ENCODE measurements around the gene NTF4.
"Not testable (repeated sequence)": the region's sequence is repeated elsewhere in the genome, so short reads cannot be mapped to it uniquely, and the experiment has no call there.

DNA sequence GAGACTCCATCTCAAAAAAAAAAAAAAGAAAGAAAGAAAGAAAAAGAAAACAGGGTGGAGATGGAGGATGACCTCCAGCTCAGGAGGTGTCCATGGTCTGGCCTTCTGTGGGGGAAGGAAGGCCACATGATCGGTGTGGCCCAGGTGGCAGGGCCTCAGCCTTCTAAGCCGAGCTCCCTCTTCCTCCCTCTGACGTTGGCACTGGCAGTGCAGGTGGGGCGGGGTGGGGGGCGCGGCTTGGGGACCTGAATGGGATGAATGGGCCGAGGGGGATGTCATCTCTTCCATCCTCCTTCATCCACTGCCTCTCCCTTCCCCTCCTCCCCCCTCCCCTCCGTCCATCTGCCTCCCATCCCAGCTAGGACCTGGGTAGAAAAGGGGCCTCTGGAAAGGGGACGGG, 24.9 kb downstream of the NTF4 start:
- TF ChIP-seq, protein P1, sequence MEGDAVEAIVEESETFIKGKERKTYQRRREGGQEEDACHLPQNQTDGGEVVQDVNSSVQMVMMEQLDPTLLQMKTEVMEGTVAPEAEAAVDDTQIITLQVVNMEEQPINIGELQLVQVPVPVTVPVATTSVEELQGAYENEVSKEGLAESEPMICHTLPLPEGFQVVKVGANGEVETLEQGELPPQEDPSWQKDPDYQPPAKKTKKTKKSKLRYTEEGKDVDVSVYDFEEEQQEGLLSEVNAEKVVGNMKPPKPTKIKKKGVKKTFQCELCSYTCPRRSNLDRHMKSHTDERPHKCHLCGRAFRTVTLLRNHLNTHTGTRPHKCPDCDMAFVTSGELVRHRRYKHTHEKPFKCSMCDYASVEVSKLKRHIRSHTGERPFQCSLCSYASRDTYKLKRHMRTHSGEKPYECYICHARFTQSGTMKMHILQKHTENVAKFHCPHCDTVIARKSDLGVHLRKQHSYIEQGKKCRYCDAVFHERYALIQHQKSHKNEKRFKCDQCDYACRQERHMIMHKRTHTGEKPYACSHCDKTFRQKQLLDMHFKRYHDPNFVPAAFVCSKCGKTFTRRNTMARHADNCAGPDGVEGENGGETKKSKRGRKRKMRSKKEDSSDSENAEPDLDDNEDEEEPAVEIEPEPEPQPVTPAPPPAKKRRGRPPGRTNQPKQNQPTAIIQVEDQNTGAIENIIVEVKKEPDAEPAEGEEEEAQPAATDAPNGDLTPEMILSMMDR (IDR thresholded peaks at IDR 0.05), result not testable (repeated sequence)
- not testable (repeated sequence) for TF ChIP-seq ESRRA (IDR thresholded peaks at IDR 0.05; ENCODE audit: borderline replicate concordance, low read length); MAZ (IDR thresholded peaks at IDR 0.05; ENCODE audit: borderline replicate concordance, low read depth, low read length); EP300 (IDR thresholded peaks at IDR 0.05); MAFK (IDR thresholded peaks at IDR 0.05; ENCODE audit: partially characterized antibody); SREBF2 (IDR thresholded peaks at IDR 0.05); BHLHE40 (IDR thresholded peaks at IDR 0.05; ENCODE audit: low read depth, low read length); CEBPB (IDR thresholded peaks at IDR 0.05); ZSCAN20 (CRISPR knock-in tag; IDR thresholded peaks at IDR 0.05)
- TF ChIP-seq, protein P2, sequence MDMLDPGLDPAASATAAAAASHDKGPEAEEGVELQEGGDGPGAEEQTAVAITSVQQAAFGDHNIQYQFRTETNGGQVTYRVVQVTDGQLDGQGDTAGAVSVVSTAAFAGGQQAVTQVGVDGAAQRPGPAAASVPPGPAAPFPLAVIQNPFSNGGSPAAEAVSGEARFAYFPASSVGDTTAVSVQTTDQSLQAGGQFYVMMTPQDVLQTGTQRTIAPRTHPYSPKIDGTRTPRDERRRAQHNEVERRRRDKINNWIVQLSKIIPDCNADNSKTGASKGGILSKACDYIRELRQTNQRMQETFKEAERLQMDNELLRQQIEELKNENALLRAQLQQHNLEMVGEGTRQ (IDR thresholded peaks at IDR 0.05), result not testable (repeated sequence)
- TF ChIP-seq, protein P3, sequence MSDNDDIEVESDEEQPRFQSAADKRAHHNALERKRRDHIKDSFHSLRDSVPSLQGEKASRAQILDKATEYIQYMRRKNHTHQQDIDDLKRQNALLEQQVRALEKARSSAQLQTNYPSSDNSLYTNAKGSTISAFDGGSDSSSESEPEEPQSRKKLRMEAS (IDR thresholded peaks at IDR 0.05), result not testable (repeated sequence)
